ENCODE data around the gene EZH1.
"Not testable (repeated sequence)": the region's sequence is repeated elsewhere in the genome, so short reads cannot be mapped to it uniquely, and the experiment has no call there.

Gene EZH1

DNA sequence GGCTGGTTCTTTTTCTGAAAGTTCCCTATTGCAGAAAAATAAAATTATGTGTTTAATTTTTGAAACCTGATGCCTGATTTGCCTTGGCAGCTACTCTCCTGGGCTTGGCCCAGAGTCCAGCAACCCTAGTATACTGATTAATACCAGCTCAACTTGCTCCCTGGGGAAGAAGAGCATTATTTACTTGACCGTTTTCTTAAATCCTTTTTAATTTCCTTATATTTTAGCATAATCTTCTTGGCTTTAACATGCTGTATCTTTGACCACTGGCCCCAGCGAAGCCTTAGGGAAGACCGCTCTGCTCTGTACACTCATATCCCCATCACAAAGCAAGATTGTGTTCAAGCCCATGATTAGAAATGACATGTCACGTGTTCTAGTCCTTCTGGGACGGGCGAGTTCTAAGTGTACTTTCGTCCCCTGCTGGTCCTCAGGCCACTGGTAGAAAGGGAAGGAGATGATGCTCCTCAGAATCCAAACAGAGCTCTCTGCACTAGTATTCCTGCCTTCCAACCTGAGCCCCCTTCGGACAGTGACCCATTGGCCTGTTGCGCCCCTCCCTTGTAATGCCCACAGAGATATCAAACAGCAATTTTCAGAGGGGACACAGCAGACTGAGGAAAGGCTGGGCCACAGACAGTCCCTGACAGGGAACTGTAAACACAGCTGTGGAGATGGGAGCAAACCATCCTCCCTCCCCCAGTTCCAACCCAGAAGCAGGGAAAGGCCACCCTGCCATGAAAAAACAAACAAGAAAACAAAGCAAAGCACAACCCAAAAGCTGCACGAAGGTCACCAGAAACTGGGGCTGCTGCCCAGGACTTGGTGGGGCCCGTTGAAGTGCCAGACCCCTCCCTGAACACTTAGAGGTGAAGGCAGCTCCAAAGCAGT is 4.3 kb upstream of the EZH1 start:
- TF ChIP-seq, protein P1, sequence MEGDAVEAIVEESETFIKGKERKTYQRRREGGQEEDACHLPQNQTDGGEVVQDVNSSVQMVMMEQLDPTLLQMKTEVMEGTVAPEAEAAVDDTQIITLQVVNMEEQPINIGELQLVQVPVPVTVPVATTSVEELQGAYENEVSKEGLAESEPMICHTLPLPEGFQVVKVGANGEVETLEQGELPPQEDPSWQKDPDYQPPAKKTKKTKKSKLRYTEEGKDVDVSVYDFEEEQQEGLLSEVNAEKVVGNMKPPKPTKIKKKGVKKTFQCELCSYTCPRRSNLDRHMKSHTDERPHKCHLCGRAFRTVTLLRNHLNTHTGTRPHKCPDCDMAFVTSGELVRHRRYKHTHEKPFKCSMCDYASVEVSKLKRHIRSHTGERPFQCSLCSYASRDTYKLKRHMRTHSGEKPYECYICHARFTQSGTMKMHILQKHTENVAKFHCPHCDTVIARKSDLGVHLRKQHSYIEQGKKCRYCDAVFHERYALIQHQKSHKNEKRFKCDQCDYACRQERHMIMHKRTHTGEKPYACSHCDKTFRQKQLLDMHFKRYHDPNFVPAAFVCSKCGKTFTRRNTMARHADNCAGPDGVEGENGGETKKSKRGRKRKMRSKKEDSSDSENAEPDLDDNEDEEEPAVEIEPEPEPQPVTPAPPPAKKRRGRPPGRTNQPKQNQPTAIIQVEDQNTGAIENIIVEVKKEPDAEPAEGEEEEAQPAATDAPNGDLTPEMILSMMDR (conservative IDR thresholded peaks at IDR 0.05), result no peak
- peak overlapping the region; percentile 36 for H3K27ac ChIP-seq

DNA sequence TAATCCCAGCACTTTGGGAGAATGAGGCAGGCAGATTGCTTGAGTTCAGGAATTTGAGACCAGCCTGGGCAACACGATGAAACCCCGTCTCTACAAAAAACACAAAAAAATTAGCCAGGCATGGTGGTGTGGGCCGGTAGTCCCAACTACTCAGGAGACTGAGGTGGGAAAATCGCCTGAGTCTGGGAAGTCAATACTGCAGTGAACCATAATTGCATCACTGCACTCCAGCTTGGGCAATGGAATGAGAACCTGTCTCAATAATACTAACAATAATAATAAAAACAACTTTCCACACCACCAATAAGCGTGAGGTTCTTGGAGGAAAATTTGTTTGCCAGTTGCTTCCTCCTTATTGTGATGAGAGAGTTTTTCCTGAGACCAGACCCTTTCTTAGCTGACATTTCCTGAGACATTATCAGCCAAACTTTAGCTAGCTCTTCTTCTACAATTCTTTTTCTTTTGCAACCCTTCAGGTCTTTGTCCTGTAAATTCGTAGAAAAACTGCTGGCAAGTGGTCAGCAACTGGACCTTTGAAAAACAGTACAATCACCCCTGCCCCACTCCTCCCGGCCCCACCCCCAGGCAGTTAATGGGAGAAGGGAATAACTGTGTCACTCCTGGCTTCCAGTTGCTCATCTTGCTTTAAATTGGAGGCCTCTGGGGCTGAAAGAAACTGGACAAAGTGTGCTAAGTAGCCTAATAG is 3.5 kb upstream of the EZH1 start:
- TF ChIP-seq, protein P1 (conservative IDR thresholded peaks at IDR 0.05), result no peak
- H3K27ac ChIP-seq, result peak overlapping the region; percentile 36

DNA sequence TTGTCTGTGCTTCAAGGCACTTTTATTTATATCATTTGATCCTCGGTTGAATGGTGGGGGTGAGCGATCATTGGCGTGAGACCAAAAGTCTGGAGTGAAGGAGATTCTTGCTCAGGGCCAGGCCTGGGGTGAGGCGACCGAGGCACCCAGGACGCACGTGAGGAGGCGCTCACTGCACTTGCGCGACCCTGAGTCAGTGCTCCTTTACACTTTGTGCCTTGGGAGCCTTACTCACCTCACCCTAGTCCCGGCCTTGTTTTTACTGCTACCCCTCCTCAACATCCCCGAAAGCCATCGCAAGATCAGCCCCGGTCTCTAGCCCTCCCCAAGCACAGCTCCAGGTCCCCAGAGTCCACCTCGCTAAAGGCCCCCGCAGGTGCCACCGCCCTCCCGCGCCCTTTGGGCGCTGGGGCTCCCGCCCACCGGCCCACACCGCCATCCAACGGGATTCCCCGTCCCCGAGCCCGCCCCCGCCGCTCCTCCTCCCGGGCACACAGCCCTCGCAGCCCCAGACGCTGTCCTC is 496 bp downstream of the EZH1 start:
- H3K27ac ChIP-seq, result peak overlapping the region; percentile 92
- TF ChIP-seq, protein P1 (conservative IDR thresholded peaks at IDR 0.05), result no peak; the same call in 1 of the 2 replicates

DNA sequence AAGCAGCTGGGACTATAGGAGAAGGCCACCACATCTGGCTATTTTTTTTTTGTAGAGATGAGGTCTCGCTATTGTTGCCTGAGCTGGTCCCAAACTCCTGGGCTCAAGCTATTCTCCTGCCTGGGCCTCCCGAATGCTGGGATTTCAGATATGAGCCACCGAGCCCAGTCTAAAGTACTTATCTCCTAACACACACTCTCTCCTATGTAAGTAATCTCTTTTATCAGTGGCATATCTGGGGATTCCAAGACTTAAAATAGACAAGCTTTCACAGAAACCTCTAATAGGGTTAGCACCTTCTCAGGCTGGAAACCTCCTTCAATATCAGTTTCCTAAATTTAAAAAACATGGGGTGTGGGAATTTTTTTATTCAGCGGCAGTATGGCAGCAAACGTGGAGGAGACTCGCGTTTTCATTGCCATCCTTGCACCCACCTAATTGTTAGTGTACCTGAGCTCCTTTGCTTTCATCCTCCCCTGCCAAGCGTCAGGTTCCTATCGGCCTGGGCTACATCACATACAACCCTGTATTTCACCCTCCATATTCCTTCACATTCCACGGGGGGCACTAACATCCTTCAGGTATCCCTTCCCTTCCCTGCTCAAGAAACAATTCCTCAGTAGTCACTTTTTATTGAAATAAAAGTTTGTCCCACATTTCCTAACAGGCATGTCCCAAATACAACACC is 1.1 kb downstream of the EZH1 start:
- peak overlapping the region; percentile 92 for H3K27ac ChIP-seq
- TF ChIP-seq, protein P1 (conservative IDR thresholded peaks at IDR 0.05), result peak; percentile 16

DNA sequence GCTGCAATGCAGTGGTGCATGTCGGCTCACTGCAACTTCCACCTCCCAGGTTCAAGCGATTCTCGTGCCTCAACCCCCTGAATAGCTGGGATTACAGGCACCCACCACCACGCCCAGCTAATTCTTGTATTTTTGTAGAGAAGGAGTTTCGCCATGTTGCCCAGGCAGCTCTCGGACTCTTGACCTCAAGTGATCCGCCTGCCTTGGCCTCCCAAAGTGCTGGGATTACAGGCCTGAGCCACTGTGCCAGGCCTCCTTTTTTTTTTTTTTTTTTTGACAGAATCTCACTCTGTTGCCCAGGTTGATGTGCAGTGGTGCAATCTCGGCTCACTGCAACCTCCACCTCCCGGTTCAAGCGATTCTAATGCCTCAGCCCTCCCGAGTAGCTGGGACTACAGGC is 1.9 kb downstream of the EZH1 start:
- H3K27ac ChIP-seq, result not testable (repeated sequence)

DNA sequence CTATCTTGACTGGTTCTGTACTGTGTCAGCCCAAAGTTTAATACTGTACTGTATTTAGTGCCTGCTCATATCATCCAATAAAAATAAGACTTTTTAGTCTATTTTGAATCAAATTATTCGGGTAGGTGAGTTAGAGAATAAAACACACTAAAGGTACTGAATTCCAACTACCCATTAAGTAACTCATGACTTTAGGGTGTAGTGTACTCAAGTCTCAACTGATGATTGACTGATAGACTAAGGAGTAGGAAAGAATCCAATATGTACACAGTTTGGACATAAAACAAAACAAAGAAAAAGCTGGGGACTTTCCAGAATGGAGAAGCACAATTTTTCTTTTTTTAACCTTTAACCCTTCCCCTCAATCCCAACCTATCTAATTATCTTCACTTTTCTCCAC is 4.1 kb downstream of the EZH1 start:
- H3K27ac ChIP-seq, result no peak overlapping the region
- TF ChIP-seq, protein P1 (conservative IDR thresholded peaks at IDR 0.05), result no peak

DNA sequence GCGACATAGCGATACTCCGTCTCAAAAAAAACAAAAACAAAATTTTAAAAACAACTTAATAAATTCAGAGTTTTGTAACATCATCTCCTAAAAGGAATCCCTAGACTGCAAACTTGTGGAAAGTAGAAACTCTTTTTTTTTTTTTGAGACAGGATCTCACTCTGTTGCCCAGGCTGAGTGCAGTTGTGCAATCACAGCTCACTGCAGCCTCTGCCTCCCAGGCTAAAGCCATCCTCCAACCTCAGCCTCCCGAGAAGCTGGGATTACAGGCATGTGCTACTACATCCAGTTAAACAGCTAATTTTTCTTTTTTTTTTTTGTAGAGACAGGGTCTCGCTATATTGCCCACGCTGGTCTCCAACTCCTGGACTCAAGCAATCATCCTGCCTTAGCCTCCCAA is 19.7 kb downstream of the EZH1 start:
- H3K27ac ChIP-seq, result no peak overlapping the region
- TF ChIP-seq, protein P1 (conservative IDR thresholded peaks at IDR 0.05), result no peak
